T1000 (cell line): Measurements from ENCODE around the gene ZAP70.

Experiments
- DNase-seq: peaks from one replicate; lab custom pipeline; 2025; ENCODE audit warnings: mixed read lengths; lab: John Stamatoyannopoulos, UW

ZAP70 gene

GRCh38 chr2:97751752-97752151, 38.4 kb downstream of the ZAP70 start:
- DNase-seq, result no peak

- no peak for DNase-seq
Observed at GRCh38 chr2:97752342-97753334, 39.3 kb downstream of the ZAP70 start.

DNA sequence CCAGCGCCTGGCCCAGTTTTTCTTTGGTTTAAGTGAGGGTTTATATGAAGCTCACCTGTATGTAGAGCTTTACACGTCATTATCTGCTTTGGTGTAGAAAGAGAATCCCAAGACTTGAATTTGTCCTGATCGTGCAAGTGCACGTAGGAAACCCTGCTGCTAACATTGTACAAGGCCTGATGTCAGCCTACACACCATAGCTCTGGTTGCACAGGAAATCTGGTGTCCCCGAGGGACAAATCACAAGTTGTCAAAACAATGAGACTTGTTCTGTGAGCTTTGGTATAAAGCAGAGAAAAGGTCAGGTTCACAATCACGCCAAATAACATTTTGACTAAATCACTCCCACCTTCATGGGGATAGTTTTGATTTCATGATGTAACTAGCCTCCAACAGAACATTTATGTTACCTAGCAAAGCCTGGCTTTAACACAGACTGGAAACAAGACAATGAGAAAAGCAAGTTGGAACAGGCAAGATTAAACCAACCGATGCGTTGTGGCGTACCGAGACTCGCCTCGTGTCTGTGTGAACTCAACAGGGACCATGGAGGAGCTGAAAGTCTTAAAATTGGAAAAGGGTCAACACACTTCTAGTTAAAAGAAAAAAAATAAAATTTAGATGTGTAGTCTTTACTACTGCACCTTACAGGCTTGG, 41.4 kb downstream of the ZAP70 start:
- no peak for DNase-seq

DNA sequence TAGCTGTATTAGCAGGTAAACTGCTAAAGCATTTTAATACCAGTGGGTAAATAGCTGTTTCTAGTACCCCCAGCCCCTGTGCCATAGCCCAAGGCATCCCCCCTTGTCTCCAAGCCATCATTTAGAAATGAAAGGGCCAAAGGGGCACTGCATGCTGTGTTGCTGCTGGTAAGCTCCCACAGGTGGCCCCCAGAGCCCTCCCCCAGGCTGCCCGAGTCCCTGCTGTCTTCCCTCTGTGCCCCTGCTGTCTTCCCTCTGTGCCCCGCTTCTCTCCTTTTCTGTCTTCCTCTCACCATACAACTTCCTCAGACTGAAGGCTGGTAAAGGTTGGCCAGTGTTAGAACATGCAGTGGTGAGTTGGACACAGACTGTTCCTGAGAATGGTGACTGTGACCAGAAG, 42.1 kb downstream of the ZAP70 start:
- no peak for DNase-seq

DNA sequence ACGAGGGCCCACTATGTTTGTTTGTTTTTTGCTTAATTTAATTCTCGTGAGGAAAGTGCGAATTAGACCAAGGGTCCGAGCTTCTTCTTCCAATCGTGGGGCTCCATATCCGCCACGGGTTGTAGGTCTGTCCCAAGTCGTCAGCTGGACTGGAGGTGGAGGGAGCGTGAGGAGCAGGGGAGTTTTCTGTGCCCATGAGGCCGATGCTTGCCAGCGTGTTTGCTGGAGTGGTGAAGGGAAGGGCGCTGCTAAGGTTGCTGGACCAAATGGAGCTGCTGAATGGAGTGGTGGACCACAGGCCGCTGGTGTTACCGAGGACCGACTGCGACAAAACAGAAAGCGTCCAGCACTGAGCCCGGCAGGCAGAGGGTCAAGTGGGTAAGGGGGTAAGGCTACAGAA, 43.7 kb downstream of the ZAP70 start:
- DNase-seq, result no peak

DNA sequence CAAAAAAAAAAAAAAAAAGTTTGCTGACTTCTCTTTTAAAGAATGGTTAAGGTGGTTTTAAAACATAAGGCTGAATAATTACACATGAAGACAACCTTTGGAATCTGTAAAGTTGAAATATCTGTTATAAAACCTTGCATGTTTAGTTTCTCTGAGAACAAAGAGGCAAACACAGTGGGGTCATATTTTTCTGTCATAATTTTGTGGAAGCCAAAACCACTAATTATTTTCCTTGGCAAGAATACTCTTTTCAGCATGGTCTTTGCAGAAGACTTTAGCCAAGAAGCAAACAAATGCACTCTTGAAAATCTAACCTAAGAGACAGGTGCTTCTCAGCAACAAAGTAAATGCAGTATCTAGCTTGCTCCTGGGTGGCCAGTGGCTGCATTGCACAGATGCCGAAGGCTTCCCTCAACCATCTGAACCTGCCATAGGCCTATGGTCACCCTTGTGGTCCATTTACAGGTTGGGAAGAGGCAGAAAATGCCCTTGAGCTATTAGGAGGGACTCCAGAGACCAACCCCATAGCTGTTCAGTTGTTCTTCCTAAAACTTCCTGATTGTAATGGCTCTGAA, 44.8 kb downstream of the ZAP70 start:
- DNase-seq, result no peak

DNA sequence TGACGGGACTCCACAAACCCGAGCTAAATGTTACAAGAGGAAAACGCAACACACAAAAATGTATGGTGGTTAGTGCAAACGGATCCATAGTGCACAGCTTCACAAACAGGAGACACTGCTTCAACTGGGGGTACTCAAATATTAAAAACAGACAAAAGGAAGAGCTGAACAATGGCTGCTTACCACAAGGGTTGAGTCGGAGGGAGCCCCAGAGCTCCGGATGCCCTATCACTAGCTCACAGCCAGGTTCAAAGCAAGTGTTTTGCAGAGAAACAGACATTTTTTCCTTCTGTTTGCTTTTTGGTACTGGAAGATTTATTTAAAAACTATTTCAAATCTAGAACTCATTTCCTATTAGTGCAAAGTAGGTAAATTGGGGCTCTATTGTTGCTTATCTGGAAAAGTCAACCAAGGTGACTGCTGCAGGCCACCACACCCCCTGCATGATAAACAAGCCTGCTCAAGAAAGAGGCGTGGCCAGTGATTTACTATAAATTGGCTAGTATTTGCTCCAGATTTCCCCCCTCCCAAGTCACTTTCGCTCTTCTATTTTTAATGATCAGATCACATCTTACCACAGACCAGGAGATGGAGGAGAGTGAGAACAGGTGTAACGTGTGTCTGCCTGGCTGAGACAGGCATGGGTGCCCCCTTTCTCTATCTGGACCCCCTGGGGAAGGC, 46.5 kb downstream of the ZAP70 start:
- DNase-seq, result no peak

DNA sequence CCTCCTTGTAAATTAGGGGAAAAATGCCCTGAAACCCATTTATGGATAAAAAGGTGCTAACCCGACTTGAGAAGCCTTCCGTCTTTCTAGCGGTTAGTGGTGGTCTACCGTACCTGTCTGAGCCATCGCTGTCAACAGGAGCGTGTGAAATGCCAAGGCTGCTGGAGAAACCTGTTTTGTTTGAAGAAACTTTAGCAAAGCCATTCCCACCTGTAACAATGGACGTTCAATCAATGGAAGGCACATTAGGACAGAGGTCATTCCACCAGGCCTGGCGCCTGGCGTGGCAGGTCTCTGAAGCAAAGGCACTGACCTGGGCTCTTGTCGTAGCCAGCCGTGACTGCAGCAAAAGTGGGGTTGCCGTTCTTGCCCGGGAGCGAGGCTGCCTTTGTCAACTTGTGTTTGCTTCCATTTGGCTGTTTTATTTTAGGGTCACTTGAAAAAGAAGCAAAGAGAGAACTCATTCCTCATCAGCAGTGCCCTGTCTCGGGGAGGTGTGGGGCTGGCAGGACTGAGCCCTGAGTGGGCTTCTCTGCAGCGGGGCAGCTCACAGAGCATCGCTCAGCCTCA, 47.2 kb downstream of the ZAP70 start:
- no peak for DNase-seq

DNA sequence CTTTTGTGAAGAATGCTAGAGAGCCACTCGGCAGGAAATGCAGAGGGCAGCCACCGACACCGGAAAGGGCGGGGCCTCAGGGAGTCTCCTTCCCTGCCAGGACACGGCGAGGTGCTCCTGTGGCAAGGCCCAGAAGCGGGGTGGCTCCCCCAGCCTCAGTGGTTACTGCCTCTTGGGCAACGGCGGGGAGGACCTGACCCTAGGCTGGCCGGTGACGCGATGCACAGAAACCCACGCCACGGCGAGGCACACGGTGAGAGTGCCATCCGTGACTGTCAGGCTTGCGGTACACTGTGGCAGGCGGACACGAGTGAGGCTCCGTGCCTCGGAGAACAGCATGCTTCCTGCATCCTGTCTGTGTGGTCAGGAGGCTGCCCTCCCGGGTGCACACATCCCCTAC, 47.8 kb downstream of the ZAP70 start:
- DNase-seq, result no peak

GRCh38 chr2:97763176-97763845, 49.9 kb downstream of the ZAP70 start:
- no peak for DNase-seq

GRCh38 chr2:97764559-97765263, 51.3 kb downstream of the ZAP70 start:
- DNase-seq, result no peak

DNA sequence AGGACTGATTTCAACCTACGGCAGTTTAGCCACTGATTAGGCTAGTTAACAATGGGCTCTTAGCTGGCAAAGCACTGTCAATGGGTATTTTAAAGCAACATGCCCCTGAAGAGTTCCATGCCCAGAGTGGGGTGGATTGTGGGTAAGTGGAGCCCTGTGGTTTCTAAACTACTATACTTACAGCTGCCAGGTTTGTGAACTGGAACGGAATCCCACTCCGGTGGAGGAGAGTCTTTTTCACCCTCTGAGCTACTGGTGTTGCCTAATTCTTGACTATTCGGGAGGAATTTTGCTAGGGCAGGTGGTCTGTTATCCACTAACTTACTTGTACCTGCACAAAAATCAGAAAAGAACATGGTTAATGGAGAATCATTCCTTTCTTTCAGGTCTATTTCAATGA, 52.6 kb downstream of the ZAP70 start:
- DNase-seq, result no peak

GRCh38 chr2:97766567-97766966, 53.2 kb downstream of the ZAP70 start:
- DNase-seq, result no peak

- no peak for DNase-seq
Observed at GRCh38 chr2:97769308-97769707, 55.9 kb downstream of the ZAP70 start.

DNA sequence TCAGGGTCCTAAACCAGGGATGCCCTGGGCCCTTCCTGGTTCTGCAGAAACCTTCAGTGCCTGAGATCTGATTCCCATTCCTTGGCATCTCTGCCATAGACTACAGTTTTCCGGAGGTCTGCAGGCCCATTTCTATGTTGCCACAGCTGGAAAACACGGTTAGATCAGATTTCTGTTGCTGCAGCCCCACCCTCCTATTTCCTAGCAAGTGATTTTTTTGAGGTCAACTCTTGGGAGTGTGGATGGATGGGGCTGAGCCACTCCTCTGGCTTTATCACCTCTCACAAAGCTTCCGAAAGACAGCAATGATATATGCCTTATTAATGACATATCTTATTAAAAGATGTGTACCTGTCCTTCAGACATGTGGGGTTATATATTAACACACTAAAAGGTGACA, 56.3 kb downstream of the ZAP70 start:
- DNase-seq, result no peak

DNA sequence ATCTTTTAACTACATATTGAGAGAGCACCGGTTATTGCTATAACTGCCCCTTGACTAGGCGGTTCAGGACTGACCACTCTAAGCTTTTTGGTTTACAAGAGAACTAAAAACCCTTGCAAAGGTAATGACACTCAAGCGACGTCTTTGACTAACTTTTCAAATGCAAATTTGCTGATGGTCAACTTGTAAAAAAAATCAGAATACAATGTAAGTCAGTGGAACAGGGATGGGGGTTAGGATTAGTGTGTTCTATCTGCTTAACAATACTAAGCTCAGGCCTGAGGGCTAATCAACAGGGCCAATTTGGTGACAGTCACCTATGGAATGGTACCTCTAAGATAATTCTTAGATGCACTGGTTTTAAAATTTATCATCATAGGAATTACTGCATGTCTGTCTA, 57.1 kb downstream of the ZAP70 start:
- DNase-seq, result no peak

GRCh38 chr2:97774425-97774824, 61.0 kb downstream of the ZAP70 start:
- no peak for DNase-seq

GRCh38 chr2:97775074-97775473, 61.7 kb downstream of the ZAP70 start:
- no peak for DNase-seq

DNA sequence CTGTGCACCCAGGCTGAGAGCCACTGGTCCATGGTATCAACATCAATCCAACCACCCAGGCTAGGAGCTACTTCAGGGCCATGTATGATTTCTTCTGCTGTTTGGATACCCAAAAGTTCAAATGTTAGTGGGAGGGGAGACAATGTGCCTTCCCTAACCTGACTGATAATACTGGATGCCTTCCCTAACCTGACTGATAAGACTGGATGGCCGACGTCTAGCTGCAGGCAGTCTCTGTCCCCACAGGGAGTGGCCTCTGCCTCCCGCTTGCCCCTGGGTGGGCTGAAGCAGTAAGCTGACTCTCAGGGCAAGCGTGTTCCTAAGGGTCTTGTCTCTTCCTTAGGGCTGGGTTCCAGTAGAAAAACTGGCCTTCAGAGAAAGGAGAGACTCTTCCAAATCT, 65.8 kb downstream of the ZAP70 start:
- no peak for DNase-seq

- no peak for DNase-seq
Observed at GRCh38 chr2:97781981-97782380, 68.6 kb downstream of the ZAP70 start.

GRCh38 chr2:97784953-97785352, 71.6 kb downstream of the ZAP70 start:
- no peak for DNase-seq
